HEK293 (cell line): ENCODE data around the gene SH3TC1.

Experiments used
- KLF10 ChIP-seq: fragments of 450-650 bp; IDR thresholded peaks from 2 replicates; pipeline ENCODE4 v1.5.1; 2018; ENCODE audit warnings: missing biosample characterization, mild to moderate bottlenecking, missing genetic modification characterization
- REST ChIP-seq: fragments of 450-650 bp; formaldehyde crosslinking; IDR thresholded peaks from 2 replicates; pipeline ENCODE4 v1.5.1; 2016; ENCODE audit warnings: missing biosample characterization, missing genetic modification characterization
- TCF7L2 ChIP-seq: IDR thresholded peaks from 2 replicates; pipeline ENCODE4 v1.6.1; 2011; ENCODE audit warnings: low read depth, mild to moderate bottlenecking, inconsistent platforms, low read length, moderate library complexity, borderline replicate concordance
- ZBTB11 ChIP-seq: fragments of 450-650 bp; formaldehyde crosslinking; conservative IDR thresholded peaks from 2 replicates; pipeline ENCODE4 v1.5.1; 2016; ENCODE audit warnings: low read depth, missing biosample characterization, missing genetic modification characterization
- ZBTB8A ChIP-seq: fragments of 450-650 bp; formaldehyde crosslinking; IDR thresholded peaks from 2 replicates; pipeline ENCODE4 v1.5.1; 2016; ENCODE audit warnings: missing biosample characterization, missing genetic modification characterization
- ZNF221 ChIP-seq: fragments of 450-650 bp; formaldehyde crosslinking; IDR thresholded peaks from 2 replicates; pipeline ENCODE4 v1.5.1; 2017; ENCODE audit warnings: missing biosample characterization, missing genetic modification characterization, borderline replicate concordance
- ZNF560 ChIP-seq: fragments of 450-650 bp; formaldehyde crosslinking; IDR thresholded peaks from 2 replicates; pipeline ENCODE4 v1.5.1; 2017; ENCODE audit warnings: missing biosample characterization, missing genetic modification characterization, borderline replicate concordance
- ZNF776 ChIP-seq: fragments of 450-650 bp; formaldehyde crosslinking; IDR thresholded peaks from 2 replicates; pipeline ENCODE4 v1.5.0; 2017; ENCODE audit warnings: missing biosample characterization, missing genetic modification characterization, borderline replicate concordance
- ZSCAN30 ChIP-seq: fragments of 450-650 bp; IDR thresholded peaks from 2 replicates; pipeline ENCODE4 v1.5.1; 2018; ENCODE audit warnings: missing biosample characterization, mild to moderate bottlenecking, missing genetic modification characterization, moderate library complexity
- TF ChIP-seq, protein P1 (sequence below): fragments of 450-650 bp; formaldehyde crosslinking; IDR thresholded peaks from 2 replicates; pipeline ENCODE4 v1.5.1; 2016; ENCODE audit warnings: missing biosample characterization, missing genetic modification characterization
- TF ChIP-seq, protein P2 (sequence below): fragments of 450-650 bp; formaldehyde crosslinking; IDR thresholded peaks from 2 replicates; pipeline ENCODE4 v1.5.1; 2016; ENCODE audit warnings: missing biosample characterization, missing genetic modification characterization

GRCh38 chr4:8188085-8188484, 11.0 kb upstream of the SH3TC1 start:
- TF ChIP-seq TCF7L2 (no peak), ZBTB8A (tag by site-specific recombination) (no peak), REST (tag by site-specific recombination) (no peak), ZSCAN30 (tag by site-specific recombination) (no peak), ZBTB11 (tag by site-specific recombination) (no peak), ZNF221 (tag by site-specific recombination) (no peak), ZNF560 (tag by site-specific recombination) (no peak), KLF10 (no peak), ZNF776 (tag by site-specific recombination) (no peak)
- TF ChIP-seq, protein P1, sequence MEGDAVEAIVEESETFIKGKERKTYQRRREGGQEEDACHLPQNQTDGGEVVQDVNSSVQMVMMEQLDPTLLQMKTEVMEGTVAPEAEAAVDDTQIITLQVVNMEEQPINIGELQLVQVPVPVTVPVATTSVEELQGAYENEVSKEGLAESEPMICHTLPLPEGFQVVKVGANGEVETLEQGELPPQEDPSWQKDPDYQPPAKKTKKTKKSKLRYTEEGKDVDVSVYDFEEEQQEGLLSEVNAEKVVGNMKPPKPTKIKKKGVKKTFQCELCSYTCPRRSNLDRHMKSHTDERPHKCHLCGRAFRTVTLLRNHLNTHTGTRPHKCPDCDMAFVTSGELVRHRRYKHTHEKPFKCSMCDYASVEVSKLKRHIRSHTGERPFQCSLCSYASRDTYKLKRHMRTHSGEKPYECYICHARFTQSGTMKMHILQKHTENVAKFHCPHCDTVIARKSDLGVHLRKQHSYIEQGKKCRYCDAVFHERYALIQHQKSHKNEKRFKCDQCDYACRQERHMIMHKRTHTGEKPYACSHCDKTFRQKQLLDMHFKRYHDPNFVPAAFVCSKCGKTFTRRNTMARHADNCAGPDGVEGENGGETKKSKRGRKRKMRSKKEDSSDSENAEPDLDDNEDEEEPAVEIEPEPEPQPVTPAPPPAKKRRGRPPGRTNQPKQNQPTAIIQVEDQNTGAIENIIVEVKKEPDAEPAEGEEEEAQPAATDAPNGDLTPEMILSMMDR (tag by site-specific recombination), result no peak
- TF ChIP-seq, protein P2, sequence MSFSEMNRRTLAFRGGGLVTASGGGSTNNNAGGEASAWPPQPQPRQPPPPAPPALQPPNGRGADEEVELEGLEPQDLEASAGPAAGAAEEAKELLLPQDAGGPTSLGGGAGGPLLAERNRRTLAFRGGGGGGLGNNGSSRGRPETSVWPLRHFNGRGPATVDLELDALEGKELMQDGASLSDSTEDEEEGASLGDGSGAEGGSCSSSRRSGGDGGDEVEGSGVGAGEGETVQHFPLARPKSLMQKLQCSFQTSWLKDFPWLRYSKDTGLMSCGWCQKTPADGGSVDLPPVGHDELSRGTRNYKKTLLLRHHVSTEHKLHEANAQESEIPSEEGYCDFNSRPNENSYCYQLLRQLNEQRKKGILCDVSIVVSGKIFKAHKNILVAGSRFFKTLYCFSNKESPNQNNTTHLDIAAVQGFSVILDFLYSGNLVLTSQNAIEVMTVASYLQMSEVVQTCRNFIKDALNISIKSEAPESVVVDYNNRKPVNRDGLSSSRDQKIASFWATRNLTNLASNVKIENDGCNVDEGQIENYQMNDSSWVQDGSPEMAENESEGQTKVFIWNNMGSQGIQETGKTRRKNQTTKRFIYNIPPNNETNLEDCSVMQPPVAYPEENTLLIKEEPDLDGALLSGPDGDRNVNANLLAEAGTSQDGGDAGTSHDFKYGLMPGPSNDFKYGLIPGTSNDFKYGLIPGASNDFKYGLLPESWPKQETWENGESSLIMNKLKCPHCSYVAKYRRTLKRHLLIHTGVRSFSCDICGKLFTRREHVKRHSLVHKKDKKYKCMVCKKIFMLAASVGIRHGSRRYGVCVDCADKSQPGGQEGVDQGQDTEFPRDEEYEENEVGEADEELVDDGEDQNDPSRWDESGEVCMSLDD, result no peak
